Measurements from ENCODE around the gene TNIP1. TPM values are rescaled to one million over a fixed set of nuclear protein-coding genes. Genes with fewer than 3 reads are reported as not detected.

Gene TNIP1
- total RNA-seq, 2 experiments from 2014 or later: 51.4 to 77.5 TPM

DNA sequence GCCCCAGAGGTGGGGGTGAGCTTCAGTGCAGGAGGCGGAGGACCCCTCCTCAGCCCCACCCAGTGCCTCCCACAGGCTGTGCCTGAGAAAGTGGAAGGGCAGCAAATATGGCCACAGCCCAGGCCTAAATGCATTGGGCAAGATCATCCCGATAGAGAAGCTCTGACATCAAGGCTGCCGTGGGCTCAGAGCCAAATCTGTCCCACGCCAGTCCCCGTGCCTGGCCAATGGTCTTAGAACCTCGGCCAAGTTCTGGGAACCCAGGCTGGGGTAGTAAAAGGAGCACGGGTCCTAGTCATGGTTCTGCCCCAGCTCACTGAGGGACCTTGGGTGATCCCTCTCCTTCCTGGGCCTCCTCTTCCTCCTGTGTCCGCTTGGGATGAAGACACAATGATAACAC, 27.7 kb upstream of the TNIP1 start:
- H3K79me2 ChIP-seq (ENCODE audit: insufficient read depth, low read depth, low read length): no peaks in the 10 kb centered on the region
- no TSS peak for BruUV-seq (replicated peaks)
- H3K9me2 ChIP-seq (ENCODE audit: insufficient read depth, low read length): no peaks in the 10 kb centered on the region
- H3K27ac ChIP-seq (ENCODE audit: low read depth, low read length, poor library complexity, severe bottlenecking): no peak overlapping the region
- ChIA-PET CTCF (ENCODE audit: unreplicated experiment) (no interaction called here), POLR2A (interaction anchor here (0.7 kb wide), 1 partner anchor 19 kb away, joined by 3 read pairs; no protein-coding TSS in a partner anchor)
- peaks cover 14% of the 10 kb centered on the region; the same call in 1 of the 2 replicates for H3K36me3 ChIP-seq (ENCODE audit: insufficient read depth, low read length)
- no peak overlapping the region for H2AFZ ChIP-seq (ENCODE audit: low read length)
- H3K4me2 ChIP-seq (ENCODE audit: low read length): no peak overlapping the region
- H3K4me3 ChIP-seq (ENCODE audit: low read depth, low read length, poor library complexity, severe bottlenecking): no peak overlapping the region
- peaks cover 9% of the 10 kb centered on the region for H3K4me1 ChIP-seq (ENCODE audit: insufficient read depth, low read length, poor library complexity, severe bottlenecking)
- no peak for DNase-seq (ENCODE audit: low spot score)
- no peaks in the 10 kb centered on the region for H3K9me3 ChIP-seq (ENCODE audit: low read length)
- intact Hi-C loops (cut with micrococcal nuclease; ENCODE audit: unreplicated experiment): no loop called here
- TF ChIP-seq EZH2phosphoT487 (IDR thresholded peaks at IDR 0.05; ENCODE audit: borderline replicate concordance, low read depth, low read length): no peak
- TF ChIP-seq, protein P1, sequence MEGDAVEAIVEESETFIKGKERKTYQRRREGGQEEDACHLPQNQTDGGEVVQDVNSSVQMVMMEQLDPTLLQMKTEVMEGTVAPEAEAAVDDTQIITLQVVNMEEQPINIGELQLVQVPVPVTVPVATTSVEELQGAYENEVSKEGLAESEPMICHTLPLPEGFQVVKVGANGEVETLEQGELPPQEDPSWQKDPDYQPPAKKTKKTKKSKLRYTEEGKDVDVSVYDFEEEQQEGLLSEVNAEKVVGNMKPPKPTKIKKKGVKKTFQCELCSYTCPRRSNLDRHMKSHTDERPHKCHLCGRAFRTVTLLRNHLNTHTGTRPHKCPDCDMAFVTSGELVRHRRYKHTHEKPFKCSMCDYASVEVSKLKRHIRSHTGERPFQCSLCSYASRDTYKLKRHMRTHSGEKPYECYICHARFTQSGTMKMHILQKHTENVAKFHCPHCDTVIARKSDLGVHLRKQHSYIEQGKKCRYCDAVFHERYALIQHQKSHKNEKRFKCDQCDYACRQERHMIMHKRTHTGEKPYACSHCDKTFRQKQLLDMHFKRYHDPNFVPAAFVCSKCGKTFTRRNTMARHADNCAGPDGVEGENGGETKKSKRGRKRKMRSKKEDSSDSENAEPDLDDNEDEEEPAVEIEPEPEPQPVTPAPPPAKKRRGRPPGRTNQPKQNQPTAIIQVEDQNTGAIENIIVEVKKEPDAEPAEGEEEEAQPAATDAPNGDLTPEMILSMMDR (conservative IDR thresholded peaks at IDR 0.05; ENCODE audit: low read length): no peak
- no peaks in the 10 kb centered on the region for H4K20me1 ChIP-seq (ENCODE audit: insufficient read depth, low read length)

DNA sequence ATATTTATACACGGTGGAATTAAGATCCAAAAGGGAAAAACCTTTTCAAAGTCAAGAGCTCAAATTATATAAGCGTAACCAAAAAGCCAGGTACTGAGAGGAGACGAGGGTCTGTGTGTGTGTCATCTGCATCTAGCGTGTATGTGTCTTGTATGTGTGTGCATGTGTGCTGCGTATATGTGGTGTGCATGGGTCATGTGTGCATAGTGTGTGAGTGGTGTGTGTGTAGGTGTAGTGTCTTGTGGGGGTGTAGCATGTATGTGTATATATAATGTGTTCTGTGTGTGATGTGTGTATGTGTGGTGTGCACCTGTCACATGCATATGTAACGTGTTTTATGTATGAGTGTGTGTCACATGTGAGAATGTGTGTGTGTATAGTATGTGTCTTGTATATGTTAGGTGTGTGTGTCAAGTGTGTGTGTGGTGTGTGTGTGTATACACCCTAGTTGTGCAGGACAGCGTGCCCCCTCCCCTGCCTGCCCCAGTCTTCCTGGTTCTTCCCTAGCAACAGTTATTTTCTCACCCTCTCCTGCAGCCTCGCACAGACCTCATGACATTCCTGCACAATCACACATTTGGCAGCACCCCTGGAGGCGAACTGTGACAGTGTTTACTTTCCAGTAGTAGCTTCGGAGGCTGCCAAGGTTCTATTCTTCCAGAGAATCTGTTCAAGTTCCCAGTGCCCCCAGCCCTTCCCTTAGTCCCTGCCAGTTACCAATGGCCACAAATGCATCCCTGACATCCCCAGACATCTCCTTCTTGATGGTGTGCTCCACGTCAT, 27.1 kb upstream of the TNIP1 start:
- intact Hi-C loops (cut with micrococcal nuclease; ENCODE audit: unreplicated experiment): no loop called here
- H3K4me3 ChIP-seq (ENCODE audit: low read depth, low read length, poor library complexity, severe bottlenecking): no peak overlapping the region
- H3K9me3 ChIP-seq (ENCODE audit: low read length): no peaks in the 10 kb centered on the region
- no peak overlapping the region for H3K4me2 ChIP-seq (ENCODE audit: low read length)
- no peaks in the 10 kb centered on the region for H3K79me2 ChIP-seq (ENCODE audit: insufficient read depth, low read depth, low read length)
- H3K27ac ChIP-seq (ENCODE audit: low read depth, low read length, poor library complexity, severe bottlenecking): no peak overlapping the region
- no peak for DNase-seq (ENCODE audit: low spot score)
- ChIA-PET CTCF (ENCODE audit: unreplicated experiment) (no interaction called here), POLR2A (interaction anchor here (0.7 kb wide), 1 partner anchor 18 kb away, joined by 3 read pairs; no protein-coding TSS in a partner anchor)
- H2AFZ ChIP-seq (ENCODE audit: low read length): no peak overlapping the region
- peaks cover 9% of the 10 kb centered on the region for H3K4me1 ChIP-seq (ENCODE audit: insufficient read depth, low read length, poor library complexity, severe bottlenecking)
- no peaks in the 10 kb centered on the region for H4K20me1 ChIP-seq (ENCODE audit: insufficient read depth, low read length)
- peaks cover 13% of the 10 kb centered on the region; the same call in 1 of the 2 replicates for H3K36me3 ChIP-seq (ENCODE audit: insufficient read depth, low read length)
- no TSS peak for BruUV-seq (replicated peaks)
- no peak for TF ChIP-seq EZH2phosphoT487 (IDR thresholded peaks at IDR 0.05; ENCODE audit: borderline replicate concordance, low read depth, low read length)
- H3K9me2 ChIP-seq (ENCODE audit: insufficient read depth, low read length): no peaks in the 10 kb centered on the region

DNA sequence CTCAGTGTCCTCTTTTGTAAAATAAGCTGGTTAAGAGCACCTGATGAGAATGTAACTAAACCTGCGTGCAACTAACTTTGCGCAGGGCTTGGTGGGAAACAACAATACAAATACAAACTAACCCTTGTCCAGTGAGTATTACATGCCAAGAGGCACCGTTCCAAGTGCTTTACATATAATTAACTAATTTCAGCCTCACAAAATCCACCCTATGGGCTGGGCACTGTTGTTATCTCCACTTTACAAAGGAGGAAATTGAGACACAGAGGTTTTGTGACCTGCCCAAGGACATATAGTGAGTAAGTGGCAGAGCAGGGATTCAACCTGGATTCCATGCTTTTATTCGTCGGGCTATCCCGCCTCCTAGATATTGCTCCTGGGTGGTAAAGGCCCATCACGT, 26.2 kb upstream of the TNIP1 start:
- H3K4me2 ChIP-seq (ENCODE audit: low read length): no peak overlapping the region
- intact Hi-C loops (cut with micrococcal nuclease; ENCODE audit: unreplicated experiment): no loop called here
- no peak for DNase-seq (ENCODE audit: low spot score)
- H3K4me1 ChIP-seq (ENCODE audit: insufficient read depth, low read length, poor library complexity, severe bottlenecking): peaks cover 9% of the 10 kb centered on the region
- no TSS peak for BruUV-seq (replicated peaks)
- no peaks in the 10 kb centered on the region for H3K9me3 ChIP-seq (ENCODE audit: low read length)
- no peak for TF ChIP-seq EZH2phosphoT487 (IDR thresholded peaks at IDR 0.05; ENCODE audit: borderline replicate concordance, low read depth, low read length)
- TF ChIP-seq, protein P1 (conservative IDR thresholded peaks at IDR 0.05; ENCODE audit: low read length): no peak
- H3K79me2 ChIP-seq (ENCODE audit: insufficient read depth, low read depth, low read length): no peaks in the 10 kb centered on the region
- H2AFZ ChIP-seq (ENCODE audit: low read length): no peak overlapping the region
- H3K4me3 ChIP-seq (ENCODE audit: low read depth, low read length, poor library complexity, severe bottlenecking): no peak overlapping the region
- no peaks in the 10 kb centered on the region for H4K20me1 ChIP-seq (ENCODE audit: insufficient read depth, low read length)
- no peaks in the 10 kb centered on the region for H3K9me2 ChIP-seq (ENCODE audit: insufficient read depth, low read length)
- ChIA-PET POLR2A (interaction anchor here (1.1 kb wide), 1 partner anchor 9 kb away, joined by 5 read pairs; no protein-coding TSS in a partner anchor), CTCF (ENCODE audit: unreplicated experiment) (no interaction called here)
- peaks cover 9% of the 10 kb centered on the region; the same call in 1 of the 2 replicates for H3K36me3 ChIP-seq (ENCODE audit: insufficient read depth, low read length)
- no peak overlapping the region for H3K27ac ChIP-seq (ENCODE audit: low read depth, low read length, poor library complexity, severe bottlenecking)
